Bronchial epithelial cell (primary cell): ENCODE results near the gene KLHDC4. TPM values are rescaled to one million over a fixed set of nuclear protein-coding genes. Genes with fewer than 3 reads are reported as not detected.

Experiments
- DNase-seq: peaks from one replicate; pipeline ENCODE4 v3.0.0-alpha.2; 2010; ENCODE audit warnings: low read depth
- FAIRE-seq: peaks from 2 replicates; lab custom pipeline; 2011; peaks lifted over from hg19 to GRCh38; lab: Jason Lieb, UNC
- H3K27me3 ChIP-seq: 2 replicates; pipeline ENCODE4 v1.5.1; 2011; ENCODE audit warnings: low read length; ENCODE audit not compliant: control insufficient read depth, insufficient read depth
- H3K36me3 ChIP-seq: 2 replicates; pipeline ENCODE4 v1.5.1; 2011; ENCODE audit warnings: low read length; ENCODE audit not compliant: control insufficient read depth, insufficient read depth
- H3K4me3 ChIP-seq: 2 replicates; pipeline ENCODE4 v1.5.1; 2011; ENCODE audit warnings: mild to moderate bottlenecking, low read depth, low read length, control low read depth
- total RNA-seq: library from RNA; depleted of rRNA; stranded (reverse); fragments of >200 nt; gene quantifications from 2 replicates; pipeline ENCODE4 v1.2.1, GENCODE V29; 2014
- TF ChIP-seq, protein P1 (sequence below): IDR thresholded peaks from 2 replicates; pipeline ENCODE4 v1.5.1; 2011; ENCODE audit warnings: mild to moderate bottlenecking, moderate library complexity, low read length, control low read depth, inconsistent platforms; ENCODE audit not compliant: insufficient read depth, severe bottlenecking

The KLHDC4 gene
- total RNA-seq, 1 donor from 2014 or later, result 30.8 TPM

DNA sequence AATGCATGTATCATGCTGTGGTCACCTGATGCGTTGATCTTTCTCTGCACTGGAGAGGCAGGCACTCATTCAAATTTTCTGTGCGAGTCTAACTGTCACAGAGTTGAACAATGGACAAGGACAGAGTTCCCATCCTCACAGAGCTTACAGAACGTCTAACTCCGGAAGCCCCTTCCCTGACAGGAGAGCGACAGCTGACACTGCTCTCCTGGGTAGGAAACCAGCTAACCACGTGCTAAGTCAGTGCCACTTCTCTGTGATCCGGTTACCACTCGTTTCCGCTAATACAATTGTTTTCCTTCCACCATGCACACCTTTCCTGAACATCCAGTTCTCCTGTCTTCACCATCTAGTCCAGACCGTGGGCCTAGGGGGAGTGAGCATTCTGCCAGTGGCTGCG, 11.3 kb downstream of the KLHDC4 start:
- H3K4me3 ChIP-seq, result no peak overlapping the region
- TF ChIP-seq, protein P1, sequence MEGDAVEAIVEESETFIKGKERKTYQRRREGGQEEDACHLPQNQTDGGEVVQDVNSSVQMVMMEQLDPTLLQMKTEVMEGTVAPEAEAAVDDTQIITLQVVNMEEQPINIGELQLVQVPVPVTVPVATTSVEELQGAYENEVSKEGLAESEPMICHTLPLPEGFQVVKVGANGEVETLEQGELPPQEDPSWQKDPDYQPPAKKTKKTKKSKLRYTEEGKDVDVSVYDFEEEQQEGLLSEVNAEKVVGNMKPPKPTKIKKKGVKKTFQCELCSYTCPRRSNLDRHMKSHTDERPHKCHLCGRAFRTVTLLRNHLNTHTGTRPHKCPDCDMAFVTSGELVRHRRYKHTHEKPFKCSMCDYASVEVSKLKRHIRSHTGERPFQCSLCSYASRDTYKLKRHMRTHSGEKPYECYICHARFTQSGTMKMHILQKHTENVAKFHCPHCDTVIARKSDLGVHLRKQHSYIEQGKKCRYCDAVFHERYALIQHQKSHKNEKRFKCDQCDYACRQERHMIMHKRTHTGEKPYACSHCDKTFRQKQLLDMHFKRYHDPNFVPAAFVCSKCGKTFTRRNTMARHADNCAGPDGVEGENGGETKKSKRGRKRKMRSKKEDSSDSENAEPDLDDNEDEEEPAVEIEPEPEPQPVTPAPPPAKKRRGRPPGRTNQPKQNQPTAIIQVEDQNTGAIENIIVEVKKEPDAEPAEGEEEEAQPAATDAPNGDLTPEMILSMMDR, result no peak
- H3K36me3 ChIP-seq, result peaks cover 17% of the 10 kb centered on the region
- DNase-seq (no peak), FAIRE-seq (no peak)
- no peaks in the 10 kb centered on the region for H3K27me3 ChIP-seq

DNA sequence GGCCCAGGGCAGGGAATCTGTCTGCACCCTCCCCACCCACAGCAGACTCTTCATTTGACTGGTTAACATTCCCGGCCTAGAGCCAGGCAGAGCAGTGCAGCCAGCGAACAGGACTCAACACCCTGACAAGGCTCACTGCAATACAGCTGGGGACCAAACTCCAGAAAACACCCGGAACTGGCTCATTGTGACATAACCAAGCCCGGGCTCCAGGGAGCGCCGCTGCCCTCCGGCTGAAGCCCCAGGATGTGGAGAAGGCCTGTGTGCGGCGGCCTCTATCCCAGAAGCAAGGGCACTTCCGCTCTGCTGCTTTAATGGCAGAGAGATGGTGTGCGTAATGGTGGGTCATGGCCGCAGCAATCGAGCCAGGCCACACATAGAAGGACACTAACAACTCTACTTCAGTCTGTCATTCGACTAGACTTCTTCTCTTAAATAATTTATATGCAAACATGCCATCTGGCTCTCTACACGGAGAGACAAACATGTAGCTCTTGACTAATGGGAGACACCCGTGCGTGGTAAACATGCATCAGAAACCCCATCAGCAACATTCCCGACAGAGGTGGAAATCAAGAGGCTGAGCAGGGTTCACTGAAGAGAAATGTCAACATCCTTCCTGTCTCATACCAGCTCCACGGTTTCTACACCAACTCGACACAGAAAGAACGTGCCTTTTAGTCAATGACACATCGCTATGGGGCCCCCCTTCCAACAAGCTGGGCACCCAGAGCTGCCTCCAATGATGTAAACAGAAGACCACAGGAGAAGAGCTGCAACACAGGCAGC, 18.0 kb downstream of the KLHDC4 start:
- no peak overlapping the region for H3K4me3 ChIP-seq
- no peak for DNase-seq
- FAIRE-seq, result no peak
- H3K27me3 ChIP-seq, result no peaks in the 10 kb centered on the region
- peaks cover 27% of the 10 kb centered on the region for H3K36me3 ChIP-seq
- TF ChIP-seq, protein P1, result no peak

DNA sequence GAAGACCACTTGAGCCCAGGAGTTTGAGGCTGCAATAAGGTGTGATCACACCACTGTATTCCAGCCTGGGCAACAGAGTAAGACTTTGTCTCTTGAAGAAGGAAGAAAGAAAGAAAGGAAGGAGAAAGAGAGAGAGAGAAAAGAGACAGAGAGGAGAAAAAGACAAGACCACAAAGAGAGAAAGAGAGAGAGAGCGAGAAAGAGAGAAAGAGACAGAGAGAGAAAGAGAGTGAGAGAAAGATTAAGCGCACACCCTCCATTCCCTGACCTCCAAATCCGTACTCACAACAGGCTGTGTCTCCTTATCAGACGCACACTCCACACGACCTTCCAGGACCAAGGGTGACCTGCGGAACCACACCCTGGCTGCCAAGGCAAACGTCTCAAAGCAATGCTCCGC, 19.6 kb downstream of the KLHDC4 start:
- DNase-seq, result no peak
- Histone ChIP-seq H3K36me3 (peaks cover 27% of the 10 kb centered on the region), H3K27me3 (no peaks in the 10 kb centered on the region), H3K4me3 (no peak overlapping the region)
- TF ChIP-seq, protein P1, result no peak
- FAIRE-seq, result no peak

DNA sequence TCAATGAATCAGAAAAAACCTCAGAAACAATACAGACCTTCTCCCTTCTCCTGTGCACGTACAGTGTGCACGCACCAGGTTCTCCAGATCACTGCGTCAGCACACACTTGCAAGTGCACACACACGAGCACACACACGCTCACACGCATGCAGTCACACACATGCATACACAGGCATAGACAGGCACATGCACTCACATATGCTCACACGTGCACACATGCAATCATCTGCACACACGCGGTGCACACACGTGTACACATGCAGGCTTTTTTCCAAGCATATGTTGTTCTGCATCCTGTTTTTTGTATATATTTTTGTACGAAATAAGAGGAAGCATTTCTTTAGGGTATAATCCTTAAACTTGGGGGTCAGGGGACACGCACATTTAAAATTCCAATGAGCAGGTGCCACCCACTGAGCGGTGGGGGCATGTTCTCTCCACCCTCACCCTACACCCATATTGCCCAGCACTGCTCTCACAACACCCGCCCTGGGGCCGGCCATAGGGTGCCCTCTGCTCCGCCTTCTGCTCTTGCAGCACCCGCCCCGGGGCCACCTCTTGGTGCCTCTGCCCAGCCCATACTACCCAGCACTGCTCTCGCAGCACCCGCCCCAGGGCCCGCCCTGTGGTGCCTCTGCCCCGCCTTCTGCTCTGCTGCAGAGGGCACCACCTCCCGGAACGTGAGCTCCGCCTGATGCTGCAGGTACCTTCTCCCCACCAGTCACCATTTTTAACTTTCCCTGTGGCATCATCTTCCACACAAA, 20.9 kb downstream of the KLHDC4 start:
- FAIRE-seq, result peak; percentile 88
- peaks cover 26% of the 10 kb centered on the region for H3K36me3 ChIP-seq
- no peaks in the 10 kb centered on the region for H3K27me3 ChIP-seq
- H3K4me3 ChIP-seq, result no peak overlapping the region
- DNase-seq, result no peak
- TF ChIP-seq, protein P1, result no peak

DNA sequence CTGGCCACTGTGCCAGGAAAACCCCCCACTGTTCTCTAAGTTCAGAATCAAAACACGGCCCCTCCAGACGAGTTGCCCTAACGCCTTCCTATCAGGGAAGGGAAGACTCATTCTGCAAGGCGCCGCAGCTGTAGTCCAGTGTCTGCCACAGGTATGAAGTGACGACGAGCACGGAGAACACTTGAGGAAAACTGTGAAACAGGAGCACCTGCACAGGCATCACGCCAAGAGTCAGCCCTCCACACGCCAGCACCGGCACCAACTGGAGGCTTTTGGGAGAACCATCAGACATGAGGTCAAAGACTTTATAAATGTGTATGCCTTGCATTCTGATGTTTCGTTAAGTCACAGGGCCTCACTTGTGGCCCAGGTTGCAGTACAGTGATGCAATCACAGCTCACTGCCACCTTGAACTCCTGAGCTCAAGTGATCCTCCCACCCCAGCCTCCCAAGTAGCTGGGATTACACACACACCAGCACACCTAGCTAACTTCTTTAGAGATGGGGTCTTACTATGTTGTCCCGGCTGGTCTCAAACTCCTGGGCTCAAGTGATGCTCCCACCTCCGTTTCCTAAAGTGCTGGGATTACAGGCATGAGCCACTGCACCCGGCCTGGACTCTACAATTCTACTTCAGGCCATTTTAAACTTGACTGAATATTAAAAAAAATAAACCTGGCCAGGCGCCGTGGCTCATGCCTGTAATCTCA, 22.9 kb downstream of the KLHDC4 start:
- DNase-seq, result no peak
- no peak for FAIRE-seq
- Histone ChIP-seq H3K4me3 (no peak overlapping the region), H3K27me3 (no peaks in the 10 kb centered on the region), H3K36me3 (peaks cover 19% of the 10 kb centered on the region)
- TF ChIP-seq, protein P1, result no peak
